ENCODE results near the gene PLCZ1.

DNA sequence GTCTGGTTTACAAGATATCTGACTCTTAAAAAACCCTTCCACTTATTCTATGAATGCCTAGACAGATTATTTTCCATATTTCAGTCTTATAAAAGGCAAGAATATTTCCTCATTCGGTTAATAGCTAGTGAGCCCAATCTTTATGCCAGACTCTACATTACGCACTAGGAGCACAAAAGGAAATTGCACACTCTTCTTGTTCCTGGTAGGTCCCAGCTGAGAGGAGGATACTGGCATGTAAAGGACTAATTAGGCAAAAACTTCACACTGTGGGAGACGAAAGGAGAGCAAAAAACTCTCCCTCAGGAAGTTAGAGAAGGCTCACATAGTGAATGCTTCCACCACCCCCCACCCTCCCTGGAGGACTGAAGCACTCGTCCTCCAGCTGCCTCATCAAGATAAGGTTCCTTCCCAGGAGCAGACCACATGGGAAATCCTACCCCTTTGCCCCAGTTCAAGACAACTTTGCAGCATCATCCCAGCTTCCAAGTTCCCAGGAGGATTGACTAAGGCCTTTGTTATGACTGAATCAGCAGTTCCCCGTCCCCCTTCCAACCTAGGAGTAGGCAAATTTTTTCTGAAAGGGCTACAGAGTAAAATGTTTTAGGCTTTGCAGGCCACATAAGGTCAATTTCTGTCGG lies 14.6 kb upstream of the PLCZ1 start:
- TF ChIP-seq POLR2A (IDR thresholded peaks at IDR 0.05), result no peak
- TF ChIP-seq, protein P1, sequence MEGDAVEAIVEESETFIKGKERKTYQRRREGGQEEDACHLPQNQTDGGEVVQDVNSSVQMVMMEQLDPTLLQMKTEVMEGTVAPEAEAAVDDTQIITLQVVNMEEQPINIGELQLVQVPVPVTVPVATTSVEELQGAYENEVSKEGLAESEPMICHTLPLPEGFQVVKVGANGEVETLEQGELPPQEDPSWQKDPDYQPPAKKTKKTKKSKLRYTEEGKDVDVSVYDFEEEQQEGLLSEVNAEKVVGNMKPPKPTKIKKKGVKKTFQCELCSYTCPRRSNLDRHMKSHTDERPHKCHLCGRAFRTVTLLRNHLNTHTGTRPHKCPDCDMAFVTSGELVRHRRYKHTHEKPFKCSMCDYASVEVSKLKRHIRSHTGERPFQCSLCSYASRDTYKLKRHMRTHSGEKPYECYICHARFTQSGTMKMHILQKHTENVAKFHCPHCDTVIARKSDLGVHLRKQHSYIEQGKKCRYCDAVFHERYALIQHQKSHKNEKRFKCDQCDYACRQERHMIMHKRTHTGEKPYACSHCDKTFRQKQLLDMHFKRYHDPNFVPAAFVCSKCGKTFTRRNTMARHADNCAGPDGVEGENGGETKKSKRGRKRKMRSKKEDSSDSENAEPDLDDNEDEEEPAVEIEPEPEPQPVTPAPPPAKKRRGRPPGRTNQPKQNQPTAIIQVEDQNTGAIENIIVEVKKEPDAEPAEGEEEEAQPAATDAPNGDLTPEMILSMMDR (IDR thresholded peaks at IDR 0.05), result no peak

All from thyroid gland (tissue), 4 donors.